IgD-negative memory B cell (primary cell): ENCODE measurements around the gene WWTR1. TPM values are rescaled to one million over a fixed set of nuclear protein-coding genes. Genes with fewer than 3 reads are reported as not detected.

Source experiments
- H3K27ac Mint-ChIP-seq, 3 donors: one replicate each; pipeline ENCODE4 v1.8.0; 2020 to 2022; ENCODE audit warnings: mild to moderate bottlenecking in 3 of 3, mixed read lengths in 3 of 3, moderate library complexity in 1 of 3
- H3K27me3 Mint-ChIP-seq: one replicate; pipeline ENCODE4 v1.8.0; 2021; ENCODE audit warnings: mixed read lengths
- H3K36me3 Mint-ChIP-seq: one replicate; pipeline ENCODE4 v1.8.0; 2020; ENCODE audit warnings: mild to moderate bottlenecking, mixed read lengths
- H3K4me1 Mint-ChIP-seq, 3 donors: one replicate each; pipeline ENCODE4 v1.8.0; 2020 to 2022; ENCODE audit warnings: mixed read lengths in 3 of 3, mild to moderate bottlenecking in 1 of 3
- H3K4me3 Mint-ChIP-seq, 4 donors: one replicate each; pipeline ENCODE4 v1.8.0; 2020 to 2022; ENCODE audit warnings: mild to moderate bottlenecking in 4 of 4, mixed read lengths in 4 of 4, moderate library complexity in 3 of 4
- H3K9me3 Mint-ChIP-seq, 3 donors: one replicate each; pipeline ENCODE4 v1.8.0; 2020 to 2021; ENCODE audit warnings: mixed read lengths in 3 of 3, mild to moderate bottlenecking in 1 of 3
- polyA plus RNA-seq: library from polyadenylated mRNA; unstranded; fragments of 300-500 nt; fragmentation: Illumina TruSeq; gene quantifications from one replicate; pipeline ENCODE4 v1.2.3, GENCODE V29; 2021

The WWTR1 gene
- polyA plus RNA-seq, 1 donor from 2014 or later: 1.2 TPM

DNA sequence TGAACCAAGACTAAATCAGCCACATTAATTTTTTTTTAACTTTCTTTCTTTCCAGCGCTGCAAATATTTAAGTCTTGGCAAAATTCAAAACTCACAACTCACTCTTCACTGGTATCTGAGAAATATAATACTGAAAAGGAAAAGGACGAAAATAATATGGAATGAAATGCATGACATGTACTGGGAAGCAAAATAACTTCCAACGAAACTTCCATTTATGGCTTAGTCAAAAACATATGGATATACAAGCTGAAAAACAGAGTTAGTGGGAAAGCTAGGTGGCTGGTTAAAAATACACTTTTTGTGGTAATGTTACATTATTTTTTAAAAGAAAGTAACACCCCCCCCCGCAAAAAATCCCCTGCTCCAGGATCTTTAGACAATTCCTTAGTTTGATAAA is 97.2 kb downstream of the WWTR1 start:
- H3K27ac Mint-ChIP-seq: no peak overlapping the region
- H3K4me1 Mint-ChIP-seq: no peaks in the 10 kb centered on the region
- no peaks in the 10 kb centered on the region for H3K9me3 Mint-ChIP-seq
- H3K27me3 Mint-ChIP-seq: no peaks in the 10 kb centered on the region
- H3K4me3 Mint-ChIP-seq: no peak overlapping the region
- H3K36me3 Mint-ChIP-seq: no peaks in the 10 kb centered on the region

DNA sequence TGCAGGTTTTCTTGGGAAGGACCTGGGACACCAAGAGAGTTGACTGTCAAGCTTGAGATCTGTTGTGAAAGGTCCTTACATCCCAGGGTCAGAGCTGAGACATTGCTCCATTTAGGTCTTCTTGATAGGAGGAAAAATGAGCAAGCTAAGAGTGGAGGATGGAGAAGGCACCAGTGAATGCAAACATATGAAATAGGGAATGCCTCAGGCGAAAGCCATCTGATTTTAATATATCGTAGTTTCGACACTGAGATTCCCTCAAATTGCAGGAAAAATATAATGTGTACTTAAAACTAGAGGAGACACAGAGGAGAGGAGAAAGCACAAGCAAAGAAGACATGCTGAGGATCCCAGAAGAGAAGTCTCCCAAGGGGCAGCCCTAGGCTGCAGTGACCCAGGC is 97.8 kb downstream of the WWTR1 start:
- no peaks in the 10 kb centered on the region for H3K4me1 Mint-ChIP-seq
- H3K27ac Mint-ChIP-seq: no peak overlapping the region
- H3K4me3 Mint-ChIP-seq: no peak overlapping the region
- H3K36me3 Mint-ChIP-seq: no peaks in the 10 kb centered on the region
- H3K27me3 Mint-ChIP-seq: no peaks in the 10 kb centered on the region
- H3K9me3 Mint-ChIP-seq: no peaks in the 10 kb centered on the region

DNA sequence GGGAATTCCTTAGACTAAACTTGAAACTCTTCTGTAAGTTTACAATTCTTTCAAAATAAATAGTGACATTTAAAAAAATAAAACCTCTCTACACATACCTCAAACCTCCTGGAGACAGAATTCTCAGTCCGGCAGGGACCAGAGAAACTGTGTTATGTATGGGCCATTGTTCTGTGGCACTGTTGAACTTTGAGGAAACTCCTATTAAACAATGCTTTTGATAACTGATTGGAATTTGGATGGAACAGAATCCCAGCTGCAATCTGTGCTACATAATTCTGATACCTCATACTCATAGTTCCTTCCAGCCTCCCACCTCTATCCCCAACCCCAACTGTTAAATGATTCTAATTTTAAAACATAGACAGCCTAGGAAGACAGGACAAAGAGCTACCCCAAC is 98.3 kb downstream of the WWTR1 start:
- H3K4me3 Mint-ChIP-seq: no peak overlapping the region
- H3K9me3 Mint-ChIP-seq: no peaks in the 10 kb centered on the region
- no peaks in the 10 kb centered on the region for H3K36me3 Mint-ChIP-seq
- H3K27ac Mint-ChIP-seq: no peak overlapping the region
- no peaks in the 10 kb centered on the region for H3K27me3 Mint-ChIP-seq
- no peaks in the 10 kb centered on the region for H3K4me1 Mint-ChIP-seq

DNA sequence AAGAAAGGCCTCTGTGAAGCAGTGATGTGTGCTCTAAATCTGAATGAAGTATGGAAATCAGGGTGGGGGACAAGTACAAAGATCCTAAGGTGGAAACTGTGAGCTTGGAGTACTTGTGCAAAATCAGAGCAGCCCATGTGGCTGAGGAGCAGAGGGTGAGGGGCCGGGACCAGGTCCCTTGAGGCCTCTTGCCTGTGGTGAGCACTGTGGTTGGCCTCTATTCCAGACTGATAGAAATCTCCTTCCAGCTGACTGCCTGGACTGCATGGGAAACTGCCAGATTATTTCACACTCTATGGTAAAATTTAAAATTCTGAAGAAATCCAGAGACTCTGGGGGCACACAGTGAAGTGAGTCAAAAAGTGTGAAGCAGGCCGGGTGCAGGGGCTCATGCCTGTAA is 101.9 kb downstream of the WWTR1 start:
- Mint-ChIP-seq H3K36me3 (no peaks in the 10 kb centered on the region), H3K4me3 (no peak overlapping the region), H3K4me1 (no peaks in the 10 kb centered on the region), H3K27ac (no peak overlapping the region), H3K27me3 (peaks cover 9% of the 10 kb centered on the region), H3K9me3 (no peaks in the 10 kb centered on the region)

DNA sequence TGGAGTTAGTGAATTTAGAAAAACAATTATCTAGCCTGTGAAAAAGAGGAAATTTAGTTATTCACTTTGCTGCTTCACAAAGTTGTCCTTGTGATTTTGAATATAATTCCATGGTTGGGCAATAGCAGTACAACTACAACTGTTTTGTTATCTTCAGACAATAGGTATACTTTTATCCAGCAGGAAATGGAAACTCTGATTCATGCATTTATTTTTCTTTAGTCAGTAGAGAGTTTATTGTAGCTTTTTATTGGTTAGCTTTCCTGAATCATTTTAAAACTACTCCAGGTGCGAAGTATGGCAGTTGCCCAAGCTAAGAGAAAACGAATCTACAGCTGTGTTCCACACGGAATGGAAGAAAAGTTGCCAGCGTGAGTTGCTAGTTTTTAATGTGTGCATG is 103.0 kb downstream of the WWTR1 start:
- no peaks in the 10 kb centered on the region for H3K4me1 Mint-ChIP-seq
- H3K36me3 Mint-ChIP-seq: no peaks in the 10 kb centered on the region
- H3K4me3 Mint-ChIP-seq: no peak overlapping the region
- no peaks in the 10 kb centered on the region for H3K9me3 Mint-ChIP-seq
- H3K27ac Mint-ChIP-seq: no peak overlapping the region
- peaks cover 9% of the 10 kb centered on the region for H3K27me3 Mint-ChIP-seq

DNA sequence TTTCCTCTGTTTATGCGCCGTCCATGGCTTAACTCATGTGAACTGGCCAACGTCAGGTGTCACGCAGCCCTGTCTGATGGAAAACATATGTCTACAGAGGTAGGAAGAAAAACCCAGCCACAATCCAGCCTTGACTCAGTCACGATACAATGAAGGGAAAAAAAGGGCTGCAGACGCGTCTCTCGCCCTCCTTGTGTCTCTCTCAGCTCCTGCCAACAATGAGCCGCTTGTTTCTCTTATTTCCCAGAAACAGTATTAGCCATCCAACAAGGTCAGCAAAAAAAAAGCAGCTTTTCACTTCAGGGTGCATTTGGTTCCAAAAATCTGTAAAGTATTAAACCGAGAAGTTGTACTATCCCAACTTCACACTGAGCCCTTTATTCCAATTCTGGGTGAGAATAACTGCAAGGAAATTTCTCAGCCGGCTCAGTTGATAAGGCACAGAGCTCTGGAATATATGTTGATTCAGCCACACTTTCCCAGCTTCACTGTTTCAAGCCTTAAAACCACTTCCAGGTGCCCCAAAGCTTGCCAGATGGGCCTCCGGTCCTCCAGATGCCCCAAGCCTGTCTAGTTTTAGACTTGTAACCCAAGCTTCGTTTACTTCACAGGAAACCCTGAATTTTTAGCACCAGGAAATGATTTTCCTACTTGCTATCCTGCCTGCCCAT is 103.9 kb downstream of the WWTR1 start:
- H3K27ac Mint-ChIP-seq: no peak overlapping the region
- no peaks in the 10 kb centered on the region for H3K4me1 Mint-ChIP-seq
- H3K4me3 Mint-ChIP-seq: no peak overlapping the region
- no peaks in the 10 kb centered on the region for H3K9me3 Mint-ChIP-seq
- no peaks in the 10 kb centered on the region for H3K36me3 Mint-ChIP-seq
- peaks cover 11% of the 10 kb centered on the region for H3K27me3 Mint-ChIP-seq

DNA sequence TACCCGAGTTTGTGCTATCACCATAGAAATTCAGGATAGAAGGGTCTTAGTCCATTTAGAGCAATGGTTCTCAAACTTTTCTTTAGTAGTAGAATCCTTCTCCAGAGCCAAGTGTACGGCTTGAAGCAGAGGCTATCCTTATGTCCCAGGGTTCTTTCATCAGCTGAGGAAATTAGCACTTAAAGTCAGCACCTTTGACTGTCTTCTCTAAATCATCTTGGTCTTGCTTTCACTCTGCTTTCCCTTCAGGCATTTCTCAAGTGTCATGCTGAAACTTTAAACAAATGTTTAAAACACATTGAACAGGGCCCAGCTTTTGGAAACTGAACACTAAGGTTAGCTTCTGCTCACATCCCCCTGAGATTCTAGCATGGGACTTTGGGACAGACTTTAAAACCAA is 105.1 kb downstream of the WWTR1 start:
- H3K4me1 Mint-ChIP-seq: no peaks in the 10 kb centered on the region
- peaks cover 11% of the 10 kb centered on the region for H3K27me3 Mint-ChIP-seq
- H3K9me3 Mint-ChIP-seq: no peaks in the 10 kb centered on the region
- no peak overlapping the region for H3K27ac Mint-ChIP-seq
- no peaks in the 10 kb centered on the region for H3K36me3 Mint-ChIP-seq
- no peak overlapping the region for H3K4me3 Mint-ChIP-seq

DNA sequence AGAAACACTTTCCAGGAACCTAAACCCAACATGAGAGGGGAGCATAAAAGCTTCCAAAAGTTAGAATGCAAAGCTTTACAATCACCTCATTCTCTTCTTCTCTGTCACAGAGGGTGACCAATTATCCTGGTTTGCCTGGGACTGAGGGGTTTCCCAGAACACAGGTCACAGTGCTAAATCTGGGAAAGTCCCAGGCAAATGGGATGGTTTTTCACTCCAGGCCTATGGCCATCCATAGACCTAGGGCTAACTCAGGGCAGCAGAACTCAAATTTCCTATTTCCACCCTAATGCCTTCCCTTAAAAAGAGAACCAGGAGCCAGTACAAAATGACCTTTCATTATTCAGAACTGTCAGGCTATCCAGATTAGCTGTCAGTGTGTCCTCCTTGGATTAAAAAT is 106.3 kb downstream of the WWTR1 start:
- Mint-ChIP-seq H3K27ac (no peak overlapping the region), H3K27me3 (peaks cover 11% of the 10 kb centered on the region)

DNA sequence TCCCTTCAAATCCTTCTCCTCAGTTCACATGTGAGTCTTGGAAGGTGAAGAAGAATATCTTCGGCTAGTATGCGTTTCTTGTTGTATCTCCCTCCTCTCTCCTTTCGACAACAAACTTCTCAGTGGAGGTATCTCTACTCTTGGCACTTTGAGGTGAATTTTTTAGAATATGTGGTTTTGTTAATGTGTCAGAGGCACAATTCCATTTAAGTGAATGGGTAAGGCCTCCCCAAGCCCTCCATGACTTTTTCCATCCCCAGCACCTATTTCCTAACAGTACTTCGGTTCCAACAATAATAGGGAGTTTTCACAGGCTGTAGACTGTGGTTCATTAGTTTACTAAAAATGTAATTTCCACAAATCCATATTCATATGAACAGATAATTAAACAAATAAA is 109.2 kb downstream of the WWTR1 start:
- no peak overlapping the region for H3K4me3 Mint-ChIP-seq
- H3K36me3 Mint-ChIP-seq: no peaks in the 10 kb centered on the region
- H3K4me1 Mint-ChIP-seq: no peaks in the 10 kb centered on the region
- H3K9me3 Mint-ChIP-seq: no peaks in the 10 kb centered on the region
- peaks cover 8% of the 10 kb centered on the region for H3K27me3 Mint-ChIP-seq
- H3K27ac Mint-ChIP-seq: no peak overlapping the region

More for the DNA sequence above, 106.3 kb downstream of the WWTR1 start:
- Mint-ChIP-seq H3K4me3 (no peak overlapping the region), H3K36me3 (no peaks in the 10 kb centered on the region), H3K9me3 (no peaks in the 10 kb centered on the region), H3K4me1 (no peaks in the 10 kb centered on the region)

DNA sequence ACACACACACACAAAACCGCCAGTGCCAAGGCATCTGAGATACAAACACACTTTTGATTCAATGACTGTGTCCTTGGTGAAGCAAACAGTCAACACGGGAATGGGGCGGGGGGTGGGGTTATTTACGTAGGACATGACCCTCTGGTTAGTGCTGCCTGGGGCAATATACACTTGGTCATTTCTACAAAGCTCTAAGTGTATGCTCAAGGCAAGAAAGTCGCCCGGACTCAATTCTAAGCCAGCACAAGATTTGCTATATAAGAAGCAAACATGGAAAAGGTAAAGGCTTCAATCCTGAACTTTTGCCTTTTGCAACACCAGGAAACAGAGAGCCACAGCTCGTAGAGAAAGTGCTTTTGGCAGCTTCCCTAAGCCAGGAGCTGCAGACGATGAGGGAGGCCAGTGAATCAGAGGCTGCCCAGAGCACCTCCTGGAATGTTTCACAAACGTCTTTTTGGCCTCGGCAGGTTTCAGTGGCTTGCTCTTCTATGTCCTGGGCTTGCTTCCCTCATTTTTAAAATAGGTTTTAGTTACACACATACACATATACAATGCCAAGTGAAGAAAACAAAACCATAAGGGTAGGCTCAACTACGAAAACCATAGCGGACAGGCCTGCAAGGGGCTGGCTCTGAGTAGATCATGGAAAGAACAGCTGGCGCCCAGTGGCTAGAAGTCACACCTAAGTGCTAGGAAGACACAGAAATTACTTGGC is 109.7 kb downstream of the WWTR1 start:
- Mint-ChIP-seq H3K4me3 (no peak overlapping the region), H3K36me3 (no peaks in the 10 kb centered on the region), H3K4me1 (no peaks in the 10 kb centered on the region), H3K27me3 (peaks cover 8% of the 10 kb centered on the region), H3K27ac (no peak overlapping the region), H3K9me3 (no peaks in the 10 kb centered on the region)

DNA sequence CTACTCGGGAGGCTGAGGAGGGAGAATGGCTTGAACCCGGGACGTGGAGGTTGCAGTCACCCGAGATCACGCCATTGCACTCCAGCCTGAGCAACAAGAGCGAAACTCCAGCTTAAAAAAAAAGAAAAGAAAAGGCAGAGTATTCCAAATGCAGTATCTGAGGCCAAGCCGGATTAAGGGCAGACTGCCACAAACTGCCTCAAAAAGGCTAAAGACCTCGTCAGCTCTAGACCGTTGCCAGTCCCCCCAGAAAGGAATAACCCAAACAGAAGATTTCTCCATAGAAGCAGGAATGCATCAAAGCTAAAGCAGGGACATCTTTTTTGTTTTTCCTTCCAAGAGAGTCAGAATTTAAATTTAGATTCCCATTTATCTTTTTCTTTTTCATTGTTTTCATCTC is 110.4 kb downstream of the WWTR1 start:
- Mint-ChIP-seq H3K9me3 (no peaks in the 10 kb centered on the region), H3K27ac (no peak overlapping the region), H3K4me1 (no peaks in the 10 kb centered on the region), H3K36me3 (no peaks in the 10 kb centered on the region), H3K4me3 (no peak overlapping the region), H3K27me3 (peaks cover 8% of the 10 kb centered on the region)

DNA sequence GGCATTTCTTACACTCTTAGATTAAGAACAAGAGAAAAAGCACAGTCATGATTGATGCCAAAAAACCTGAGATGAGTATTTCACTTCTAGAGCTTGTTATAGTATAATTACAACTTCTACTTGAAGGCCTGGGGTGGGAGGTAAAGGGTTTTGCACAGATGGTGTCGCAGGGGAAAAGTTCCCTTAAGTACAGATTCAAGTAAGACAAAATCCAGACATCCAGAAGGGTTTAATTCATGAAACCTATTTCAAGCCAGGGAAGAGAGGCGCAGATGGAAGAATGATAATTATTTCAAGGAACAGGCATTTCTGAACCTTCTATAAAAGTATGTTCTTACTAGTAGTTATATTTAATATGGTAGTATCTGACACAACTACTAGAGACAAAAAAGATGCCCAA is 112.8 kb downstream of the WWTR1 start:
- peaks cover 2% of the 10 kb centered on the region for H3K27me3 Mint-ChIP-seq
- no peaks in the 10 kb centered on the region for H3K36me3 Mint-ChIP-seq
- H3K9me3 Mint-ChIP-seq: no peaks in the 10 kb centered on the region
- H3K4me3 Mint-ChIP-seq: no peak overlapping the region
- H3K4me1 Mint-ChIP-seq: peaks cover 0 to 2% (median 0%) of the 10 kb centered on the region in 3 donors
- H3K27ac Mint-ChIP-seq: no peak overlapping the region

DNA sequence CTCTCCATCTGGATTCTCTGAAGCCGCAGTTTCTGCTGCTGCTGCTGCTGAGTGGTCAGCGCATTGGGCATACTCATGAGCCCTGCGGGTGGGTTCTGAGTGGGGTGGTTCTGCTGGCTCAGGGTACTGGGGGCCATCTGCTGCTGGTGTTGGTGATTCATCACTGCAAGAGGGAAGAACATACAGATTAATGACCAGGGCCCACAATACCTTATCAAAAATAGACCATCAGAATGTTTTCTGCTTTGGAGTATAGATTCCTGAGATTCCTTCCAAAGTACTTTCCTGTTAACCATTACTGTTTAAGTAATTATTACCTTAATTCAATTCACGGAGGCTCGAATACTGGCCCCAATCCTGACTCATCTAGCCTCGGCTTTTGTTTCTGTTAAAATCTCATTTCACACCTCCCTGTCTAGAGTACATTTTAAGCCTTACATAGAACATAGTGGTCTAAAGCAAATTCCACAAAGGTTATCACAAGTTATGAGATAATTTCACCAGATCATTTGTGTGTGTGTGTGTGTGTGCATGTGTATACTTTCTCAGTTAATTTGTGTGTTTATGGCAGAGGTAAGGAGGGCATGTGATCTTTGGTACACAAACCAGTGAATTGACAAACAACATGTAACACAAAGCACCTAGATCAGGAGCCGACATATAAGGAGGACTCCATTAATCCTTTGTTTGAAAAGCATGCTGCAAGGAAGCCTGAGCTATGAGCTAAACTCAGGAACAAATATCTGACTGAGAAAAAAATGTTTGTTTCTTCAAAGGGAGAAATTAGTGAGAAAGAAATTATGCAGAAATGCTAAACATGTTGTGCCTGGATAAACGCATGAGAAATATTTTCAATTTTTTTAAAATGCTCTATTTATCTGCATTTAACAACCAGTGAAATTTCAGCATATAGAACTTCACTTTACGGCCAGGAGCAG is 115.2 kb downstream of the WWTR1 start:
- H3K36me3 Mint-ChIP-seq: no peaks in the 10 kb centered on the region
- peaks cover 0 to 2% (median 0%) of the 10 kb centered on the region in 3 donors for H3K4me1 Mint-ChIP-seq
- no peaks in the 10 kb centered on the region for H3K9me3 Mint-ChIP-seq

DNA sequence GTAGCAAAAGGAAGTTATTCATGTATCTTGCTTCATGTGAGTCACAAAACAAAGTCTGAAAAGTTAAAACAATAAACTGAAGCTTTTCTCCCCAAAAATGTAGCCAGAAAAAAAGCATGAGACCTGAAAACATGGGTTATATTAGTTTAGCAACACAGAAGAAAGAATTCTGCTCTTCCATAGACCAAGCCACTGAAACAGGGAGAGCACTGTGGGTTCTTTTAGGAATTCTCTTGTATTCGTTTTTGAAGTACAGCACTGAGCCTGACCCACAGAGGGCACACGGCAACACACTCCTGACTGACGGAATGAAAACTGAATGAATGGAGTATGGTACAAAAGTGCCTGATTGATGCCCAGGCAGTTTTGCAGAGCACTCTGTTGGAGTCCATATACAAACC is 116.7 kb downstream of the WWTR1 start:
- Mint-ChIP-seq H3K36me3 (no peaks in the 10 kb centered on the region), H3K27me3 (peaks cover 3% of the 10 kb centered on the region), H3K4me1 (peaks cover 0 to 2% (median 0%) of the 10 kb centered on the region in 3 donors), H3K27ac (no peak overlapping the region), H3K9me3 (no peaks in the 10 kb centered on the region), H3K4me3 (no peak overlapping the region)

More for the DNA sequence above, 115.2 kb downstream of the WWTR1 start:
- Mint-ChIP-seq H3K27me3 (no peaks in the 10 kb centered on the region), H3K27ac (no peak overlapping the region), H3K4me3 (no peak overlapping the region)

DNA sequence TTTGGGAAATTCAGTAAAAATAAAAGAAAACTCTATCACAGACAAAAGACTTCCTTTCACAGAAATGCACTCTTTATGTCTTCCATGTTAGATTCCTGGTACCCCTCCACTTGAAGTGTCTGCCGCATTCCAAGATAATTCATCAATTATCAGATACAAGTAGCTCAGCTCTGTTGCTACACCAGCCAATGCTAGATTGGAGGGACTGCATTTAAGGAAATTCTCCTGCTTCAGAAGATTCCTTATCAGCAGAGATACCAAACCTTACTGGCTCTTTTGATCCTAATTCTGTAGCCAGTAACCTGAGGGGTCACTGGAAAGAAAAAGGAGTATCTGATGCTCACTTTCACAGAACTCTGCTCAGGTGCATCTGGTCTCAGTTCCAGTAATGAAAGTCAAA is 119.5 kb downstream of the WWTR1 start:
- H3K4me3 Mint-ChIP-seq: no peak overlapping the region
- H3K9me3 Mint-ChIP-seq: no peaks in the 10 kb centered on the region

More for the DNA sequence above, 119.5 kb downstream of the WWTR1 start:
- Mint-ChIP-seq H3K4me1 (peaks cover 0 to 2% (median 0%) of the 10 kb centered on the region in 3 donors), H3K27ac (no peak overlapping the region), H3K36me3 (no peaks in the 10 kb centered on the region), H3K27me3 (peaks cover 3% of the 10 kb centered on the region)
